HCT116 (cell line): Measurements from ENCODE around the gene CNTN5. TPM values are rescaled to one million over a fixed set of nuclear protein-coding genes. Genes with fewer than 3 reads are reported as not detected.

ENCODE experiments used
- ATAC-seq: fragments of 200-7000 bp; cut with Tn5 transposase; 2 replicates; pipeline ENCODE4 v1.9.1; 2020; ENCODE audit warnings: mild to moderate bottlenecking, moderate library complexity
- BruUV-seq: library from RNA; stranded (reverse); fragments of 400-500 nt; replicated peaks from 2 replicates; lab custom pipeline; 2021; lab: Mats Ljungman, UMichigan
- CTCF ChIA-PET: fragments of 300-600 bp; sonication (Branson Sonifier 250); formaldehyde crosslinking; loops from one replicate; lab custom pipeline; 2021; ENCODE audit warnings: antibody characterized with exemption; lab: Charles Lee
- POLR2A ChIA-PET: fragments of 300-600, 350-600 bp; sonication (Branson Sonifier 250); formaldehyde crosslinking; loops from one replicate; lab custom pipeline; 2021; ENCODE audit warnings: antibody characterized with exemption; lab: Charles Lee
- RAD21 ChIA-PET, 2 experiments: fragments of 300-600 bp; sonication (Branson Sonifier 250); formaldehyde crosslinking; loops; one replicate each; lab custom pipeline; 2023; ENCODE audit warnings: low total read pairs in 2 of 2; ENCODE audit not compliant: uncharacterized antibody in 2 of 2, unreplicated experiment in 2 of 2, low non-redundant PET in 1 of 2; lab: Charles Lee
- DNase-seq: peaks from one replicate; pipeline ENCODE4 v3.0.0-alpha.2; 2010; ENCODE audit warnings: low read depth, low spot score
- H2AFZ ChIP-seq: fragments of 200-600 bp; shearing (Covaris generic), sonication (generic); 2 replicates; pipeline ENCODE4 v1.6.1; 2017; ENCODE audit warnings: low read depth, mixed run types, mixed read lengths, antibody characterized with exemption, low read length; ENCODE audit not compliant: poor library complexity, severe bottlenecking
- H3K27ac ChIP-seq: 2 replicates; pipeline ENCODE4 v1.5.1; 2012; ENCODE audit warnings: low read depth, low read length
- H3K27me3 ChIP-seq: fragments of 200-600 bp; sonication (generic); 2 replicates; pipeline ENCODE4 v1.6.1; 2016; ENCODE audit warnings: mixed run types, low read length, mixed read lengths; ENCODE audit not compliant: insufficient read depth
- H3K36me3 ChIP-seq, 2 experiments: fragments of 200-500 bp in 1 of 2; fragments of 200-600 bp in 1 of 2; sonication (Bioruptor generic) in 1 of 2; sonication (generic) in 1 of 2; 2 replicates each; pipeline versions ENCODE4 v1.5.1 to v1.6.1; 2014 to 2016; ENCODE audit warnings: low read length in 2 of 2, inconsistent platforms in 1 of 2, mixed read lengths in 1 of 2, mixed run types in 1 of 2; ENCODE audit not compliant: insufficient read depth in 2 of 2, control insufficient read depth in 1 of 2
- H3K4me1 ChIP-seq, 2 experiments: fragments of 200-600 bp in 1 of 2; sonication (generic) in 1 of 2; 2 replicates each; pipeline versions ENCODE4 v1.5.1 to v1.6.1; 2012 to 2017; ENCODE audit warnings: low read length in 2 of 2, inconsistent platforms in 1 of 2, mild to moderate bottlenecking in 1 of 2, mixed read lengths in 1 of 2, mixed run types in 1 of 2, moderate library complexity in 1 of 2; ENCODE audit not compliant: insufficient read depth in 2 of 2, control insufficient read depth in 1 of 2
- H3K4me2 ChIP-seq: fragments of 200-600 bp; sonication (generic); 2 replicates; pipeline ENCODE4 v1.6.1; 2017; ENCODE audit warnings: mixed run types, low read length, mixed read lengths
- H3K4me3 ChIP-seq, 2 experiments: fragments of 200-600 bp in 1 of 2; sonication (generic) in 1 of 2; replicated peaks in 1 of 2; 2 replicates each; pipeline ENCODE4 v1.5.1; 2011 to 2016; ENCODE audit warnings: low read length in 2 of 2, control low read depth in 1 of 2, low read depth in 1 of 2, mild to moderate bottlenecking in 1 of 2, mixed read lengths in 1 of 2, mixed run types in 1 of 2
- H3K79me2 ChIP-seq: fragments of 200-600 bp; sonication (generic); 2 replicates; pipeline ENCODE4 v1.6.1; 2017; ENCODE audit warnings: mild to moderate bottlenecking, mixed run types, low read length, moderate library complexity, mixed read lengths; ENCODE audit not compliant: insufficient read depth
- H3K9ac ChIP-seq: fragments of 200-600 bp; sonication (generic); 2 replicates; pipeline ENCODE4 v1.6.1; 2016; ENCODE audit warnings: low read length, mixed read lengths
- H3K9me2 ChIP-seq: fragments of 200-600 bp; sonication (generic), shearing (Covaris generic); 2 replicates; pipeline ENCODE4 v1.6.1; 2017; ENCODE audit warnings: mixed run types, mild to moderate bottlenecking, moderate library complexity; ENCODE audit not compliant: insufficient read depth
- H3K9me3 ChIP-seq, 2 experiments: fragments of 200-500 bp in 1 of 2; fragments of 200-600 bp in 1 of 2; sonication (Bioruptor generic) in 1 of 2; sonication (generic) in 1 of 2; 2 replicates each; pipeline ENCODE4 v1.6.1; 2014 to 2017; ENCODE audit warnings: low read length in 2 of 2, mixed read lengths in 2 of 2, inconsistent platforms in 1 of 2, low read depth in 1 of 2, mild to moderate bottlenecking in 1 of 2, mixed run types in 1 of 2, moderate library complexity in 1 of 2; ENCODE audit not compliant: control insufficient read depth in 1 of 2, insufficient read depth in 1 of 2
- H4K20me1 ChIP-seq: fragments of 200-600 bp; sonication (generic), shearing (Covaris generic); 2 replicates; pipeline ENCODE4 v1.6.1; 2017; ENCODE audit warnings: mixed run types, mild to moderate bottlenecking, moderate library complexity; ENCODE audit not compliant: insufficient read depth
- CBX3 ChIP-seq: IDR thresholded peaks from 2 replicates; pipeline ENCODE4 v1.6.1; 2012; ENCODE audit warnings: low read depth
- CTCF ChIP-seq, 3 experiments: fragments of 200-600 bp in 1 of 3; sonication (generic) in 1 of 3; IDR thresholded peaks in 2 of 3; conservative IDR thresholded peaks in 1 of 3; 2 replicates each; pipeline ENCODE4 v1.5.1; 2012 to 2017; ENCODE audit warnings: low read depth in 2 of 3, low read length in 2 of 3, antibody characterized with exemption in 1 of 3, borderline replicate concordance in 1 of 3, control low read depth in 1 of 3, mild to moderate bottlenecking in 1 of 3, mixed read lengths in 1 of 3, mixed run types in 1 of 3, moderate library complexity in 1 of 3; ENCODE audit not compliant: insufficient read depth in 1 of 3
- ELF1 ChIP-seq: IDR thresholded peaks from 2 replicates; pipeline ENCODE4 v1.6.1; 2012; ENCODE audit warnings: low read depth, borderline replicate concordance
- EZH2 ChIP-seq: fragments of 200-600 bp; sonication (generic); IDR thresholded peaks from 2 replicates; pipeline ENCODE4 v1.6.1; 2017; ENCODE audit warnings: antibody characterized with exemption, mixed run types
- POLR2A ChIP-seq: IDR thresholded peaks from 2 replicates; pipeline ENCODE4 v1.7.0; 2011; ENCODE audit warnings: borderline replicate concordance; ENCODE audit not compliant: insufficient read depth, insufficient read length; ENCODE audit errors: extremely low read depth
- POLR2AphosphoS5 ChIP-seq: IDR thresholded peaks from 2 replicates; pipeline ENCODE4 v1.6.1; 2011; ENCODE audit warnings: mild to moderate bottlenecking, low read depth, low read length, moderate library complexity
- RAD21 ChIP-seq: IDR thresholded peaks from 2 replicates; pipeline ENCODE4 v1.6.1; 2012; ENCODE audit warnings: low read depth, mild to moderate bottlenecking
- SP1 ChIP-seq: IDR thresholded peaks from 2 replicates; pipeline ENCODE4 v1.6.1; 2012; ENCODE audit warnings: low read depth
- ZNF274 ChIP-seq: fragments of 200-500 bp; sonication (Bioruptor generic); IDR thresholded peaks from 2 replicates; pipeline ENCODE4 v1.6.1; 2014; ENCODE audit warnings: mild to moderate bottlenecking, low read depth, low read length, inconsistent platforms
- intact Hi-C: fragments of 100-400 bp; cut with micrococcal nuclease; formaldehyde crosslinking; loops from 2 replicates; pipeline ENCODE4 v1.10.0; 2022
- total RNA-seq: library from RNA; stranded (reverse); gene quantifications from one replicate; pipeline ENCODE4 v1.2.1, GENCODE V29; 2021; ENCODE audit not compliant: unreplicated experiment
- TF ChIP-seq, protein P1 (sequence below): IDR thresholded peaks from 2 replicates; pipeline ENCODE4 v1.6.1; 2012

Gene CNTN5
- total RNA-seq, 1 experiment from 2014 or later, result not detected

DNA sequence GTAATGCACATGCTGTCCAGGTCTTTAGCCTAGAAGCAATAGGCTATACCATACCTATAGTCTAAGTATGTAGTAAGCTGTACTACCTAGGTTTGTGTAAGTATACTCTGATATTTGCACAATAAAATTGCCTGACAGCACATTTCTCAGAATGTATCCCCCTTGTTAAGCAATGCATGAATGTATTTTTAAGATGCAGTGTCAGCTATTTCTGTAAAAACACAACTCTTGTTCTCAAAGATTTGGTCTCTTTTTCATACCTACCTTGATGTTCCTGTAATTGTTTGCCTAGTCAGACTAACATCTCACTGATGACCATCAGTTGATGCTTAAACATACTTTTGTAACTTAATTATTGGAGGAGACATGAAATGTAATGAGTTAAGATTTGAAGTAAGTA, 619.9 kb downstream of the CNTN5 start:
- no peak for ATAC-seq
- POLR2A ChIA-PET, result no interaction called here
- CTCF ChIA-PET, result no interaction called here

More for the DNA sequence above, 619.9 kb downstream of the CNTN5 start:
- no peaks in the 10 kb centered on the region for H3K9me2 ChIP-seq
- H3K4me2 ChIP-seq, result no peak overlapping the region
- H3K4me3 ChIP-seq, result no peak overlapping the region
- H2AFZ ChIP-seq, result no peak overlapping the region
- no peak for DNase-seq
- H4K20me1 ChIP-seq, result no peaks in the 10 kb centered on the region; the same call in 1 of the 2 replicates
- H3K9ac ChIP-seq, result no peak overlapping the region
- intact Hi-C loops, result no loop called here
- H3K79me2 ChIP-seq, result no peaks in the 10 kb centered on the region
- H3K9me3 ChIP-seq, result peaks cover 0 to 9% of the 10 kb centered on the region in 2 experiments; a peak in 1 of 4 replicates
- no peaks in the 10 kb centered on the region for H3K36me3 ChIP-seq
- H3K4me1 ChIP-seq, result no peaks in the 10 kb centered on the region
- BruUV-seq, result no TSS peak
- TF ChIP-seq CBX3, result no peak
- no peak for TF ChIP-seq POLR2AphosphoS5
- no peak for TF ChIP-seq CTCF (IDR thresholded peaks at IDR 0.05 in 2 of 3, conservative IDR thresholded peaks at IDR 0.05 in 1 of 3; ENCODE audit: borderline replicate concordance in 1 of 3, insufficient read depth in 1 of 3, low read depth in 2 of 3, low read length in 2 of 3)
- TF ChIP-seq, protein P1, sequence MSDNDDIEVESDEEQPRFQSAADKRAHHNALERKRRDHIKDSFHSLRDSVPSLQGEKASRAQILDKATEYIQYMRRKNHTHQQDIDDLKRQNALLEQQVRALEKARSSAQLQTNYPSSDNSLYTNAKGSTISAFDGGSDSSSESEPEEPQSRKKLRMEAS, result no peak
- TF ChIP-seq SP1, result no peak
- no peak for TF ChIP-seq RAD21
- no peak for TF ChIP-seq ZNF274
- TF ChIP-seq POLR2A, result no peak
- TF ChIP-seq ELF1, result no peak
- no peak for TF ChIP-seq EZH2
- TF ChIP-seq, all 23 proteins: peak for 0
- RAD21 ChIA-PET, result no interaction called here
- Histone ChIP-seq H3K27ac (no peak overlapping the region), H3K27me3 (no peaks in the 10 kb centered on the region)
